Measurements from ENCODE around the gene ABI1. TPM values are rescaled to one million over a fixed set of nuclear protein-coding genes. Genes with fewer than 3 reads are reported as not detected.
A peak's percentile ranks its signal among the peaks of the same experiment; 100 is the strongest.

The ABI1 gene
- total and polyA plus RNA-seq, 9 of the 15 experiments (the other 6 are each of a cell fraction or from before 2014, with no cell fraction given), result 22.1 to 52.3 (median 39.0) TPM

DNA sequence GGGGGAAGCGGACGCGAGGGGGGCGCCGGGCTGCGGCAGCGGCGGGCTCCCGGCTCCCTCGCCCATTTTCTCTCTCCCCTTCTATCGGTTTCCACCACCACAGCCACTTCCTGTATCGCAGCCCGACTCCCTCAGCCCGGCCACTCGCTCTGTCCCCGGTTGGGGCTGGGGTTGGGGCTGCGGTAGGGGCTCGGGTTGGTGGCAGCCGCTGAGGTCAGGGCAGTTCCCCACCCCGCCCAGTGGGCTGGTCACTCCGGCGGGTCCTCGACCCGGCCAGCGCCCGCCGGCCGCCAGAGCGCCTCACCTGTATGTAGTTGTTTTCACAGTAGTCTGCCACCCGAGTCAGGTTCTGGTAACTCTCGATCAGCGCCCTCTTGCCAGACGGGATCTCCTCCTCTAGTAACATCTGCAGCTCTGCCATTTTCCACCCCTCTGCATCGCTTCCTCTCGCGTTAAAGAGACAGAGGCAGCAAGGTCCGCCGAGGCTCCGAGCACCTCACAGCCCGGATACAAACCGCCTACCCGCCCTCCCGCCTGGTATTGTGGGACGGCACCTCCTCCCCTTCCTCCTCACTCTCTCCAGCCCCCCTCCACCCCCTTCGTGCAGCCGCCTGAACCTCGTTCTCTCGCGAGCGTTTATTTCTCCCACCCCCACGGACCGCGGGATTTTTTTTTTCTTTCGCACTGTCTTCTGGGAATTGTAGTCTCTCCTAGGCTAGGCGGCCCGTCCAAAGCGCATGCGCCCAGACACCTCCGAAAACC is at the start of gene ABI1 (continued):
- TF ChIP-seq KAT8 (IDR thresholded peaks at IDR 0.05; ENCODE audit: low read depth) (no peak), ZNF707 (CRISPR knock-in tag; conservative IDR thresholded peaks at IDR 0.05) (no peak), BRD4 (IDR thresholded peaks at IDR 0.05) (no peak), TRIM24 (IDR thresholded peaks at IDR 0.05) (no peak), MBD2 (IDR thresholded peaks at IDR 0.05; ENCODE audit: borderline replicate concordance, low read depth) (peak; percentile 22), PRPF4 (IDR thresholded peaks at IDR 0.05; ENCODE audit: insufficient read depth, low read depth, low read length, poor library complexity, severe bottlenecking) (no peak), PHF21A (IDR thresholded peaks at IDR 0.05; ENCODE audit: borderline replicate concordance, low read depth) (no peak), ZBTB8A (IDR thresholded peaks at IDR 0.05; ENCODE audit: partially characterized antibody) (no peak), ZNF274 (IDR thresholded peaks at IDR 0.05; ENCODE audit: borderline replicate concordance, low read depth, low read length) (no peak), CSDE1 (IDR thresholded peaks at IDR 0.05) (no peak)
- TF ChIP-seq, protein P1, sequence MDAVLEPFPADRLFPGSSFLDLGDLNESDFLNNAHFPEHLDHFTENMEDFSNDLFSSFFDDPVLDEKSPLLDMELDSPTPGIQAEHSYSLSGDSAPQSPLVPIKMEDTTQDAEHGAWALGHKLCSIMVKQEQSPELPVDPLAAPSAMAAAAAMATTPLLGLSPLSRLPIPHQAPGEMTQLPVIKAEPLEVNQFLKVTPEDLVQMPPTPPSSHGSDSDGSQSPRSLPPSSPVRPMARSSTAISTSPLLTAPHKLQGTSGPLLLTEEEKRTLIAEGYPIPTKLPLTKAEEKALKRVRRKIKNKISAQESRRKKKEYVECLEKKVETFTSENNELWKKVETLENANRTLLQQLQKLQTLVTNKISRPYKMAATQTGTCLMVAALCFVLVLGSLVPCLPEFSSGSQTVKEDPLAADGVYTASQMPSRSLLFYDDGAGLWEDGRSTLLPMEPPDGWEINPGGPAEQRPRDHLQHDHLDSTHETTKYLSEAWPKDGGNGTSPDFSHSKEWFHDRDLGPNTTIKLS (IDR thresholded peaks at IDR 0.05; ENCODE audit: borderline replicate concordance, low read depth), result peak; percentile 73
- TF ChIP-seq, protein P2, sequence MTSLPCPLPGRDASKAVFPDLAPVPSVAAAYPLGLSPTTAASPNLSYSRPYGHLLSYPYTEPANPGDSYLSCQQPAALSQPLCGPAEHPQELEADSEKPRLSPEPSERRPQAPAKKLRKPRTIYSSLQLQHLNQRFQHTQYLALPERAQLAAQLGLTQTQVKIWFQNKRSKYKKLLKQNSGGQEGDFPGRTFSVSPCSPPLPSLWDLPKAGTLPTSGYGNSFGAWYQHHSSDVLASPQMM (CRISPR knock-in tag; IDR thresholded peaks at IDR 0.05), result no peak
- TF ChIP-seq, protein P3, sequence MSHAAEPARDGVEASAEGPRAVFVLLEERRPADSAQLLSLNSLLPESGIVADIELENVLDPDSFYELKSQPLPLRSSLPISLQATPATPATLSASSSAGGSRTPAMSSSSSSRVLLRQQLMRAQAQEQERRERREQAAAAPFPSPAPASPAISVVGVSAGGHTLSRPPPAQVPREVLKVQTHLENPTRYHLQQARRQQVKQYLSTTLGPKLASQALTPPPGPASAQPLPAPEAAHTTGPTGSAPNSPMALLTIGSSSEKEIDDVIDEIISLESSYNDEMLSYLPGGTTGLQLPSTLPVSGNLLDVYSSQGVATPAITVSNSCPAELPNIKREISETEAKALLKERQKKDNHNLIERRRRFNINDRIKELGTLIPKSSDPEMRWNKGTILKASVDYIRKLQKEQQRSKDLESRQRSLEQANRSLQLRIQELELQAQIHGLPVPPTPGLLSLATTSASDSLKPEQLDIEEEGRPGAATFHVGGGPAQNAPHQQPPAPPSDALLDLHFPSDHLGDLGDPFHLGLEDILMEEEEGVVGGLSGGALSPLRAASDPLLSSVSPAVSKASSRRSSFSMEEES (CRISPR knock-in tag; IDR thresholded peaks at IDR 0.05), result no peak
- TF ChIP-seq, protein P4, sequence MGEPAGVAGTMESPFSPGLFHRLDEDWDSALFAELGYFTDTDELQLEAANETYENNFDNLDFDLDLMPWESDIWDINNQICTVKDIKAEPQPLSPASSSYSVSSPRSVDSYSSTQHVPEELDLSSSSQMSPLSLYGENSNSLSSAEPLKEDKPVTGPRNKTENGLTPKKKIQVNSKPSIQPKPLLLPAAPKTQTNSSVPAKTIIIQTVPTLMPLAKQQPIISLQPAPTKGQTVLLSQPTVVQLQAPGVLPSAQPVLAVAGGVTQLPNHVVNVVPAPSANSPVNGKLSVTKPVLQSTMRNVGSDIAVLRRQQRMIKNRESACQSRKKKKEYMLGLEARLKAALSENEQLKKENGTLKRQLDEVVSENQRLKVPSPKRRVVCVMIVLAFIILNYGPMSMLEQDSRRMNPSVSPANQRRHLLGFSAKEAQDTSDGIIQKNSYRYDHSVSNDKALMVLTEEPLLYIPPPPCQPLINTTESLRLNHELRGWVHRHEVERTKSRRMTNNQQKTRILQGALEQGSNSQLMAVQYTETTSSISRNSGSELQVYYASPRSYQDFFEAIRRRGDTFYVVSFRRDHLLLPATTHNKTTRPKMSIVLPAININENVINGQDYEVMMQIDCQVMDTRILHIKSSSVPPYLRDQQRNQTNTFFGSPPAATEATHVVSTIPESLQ (CRISPR knock-in tag; IDR thresholded peaks at IDR 0.05), result no peak
- TF ChIP-seq, protein P5, sequence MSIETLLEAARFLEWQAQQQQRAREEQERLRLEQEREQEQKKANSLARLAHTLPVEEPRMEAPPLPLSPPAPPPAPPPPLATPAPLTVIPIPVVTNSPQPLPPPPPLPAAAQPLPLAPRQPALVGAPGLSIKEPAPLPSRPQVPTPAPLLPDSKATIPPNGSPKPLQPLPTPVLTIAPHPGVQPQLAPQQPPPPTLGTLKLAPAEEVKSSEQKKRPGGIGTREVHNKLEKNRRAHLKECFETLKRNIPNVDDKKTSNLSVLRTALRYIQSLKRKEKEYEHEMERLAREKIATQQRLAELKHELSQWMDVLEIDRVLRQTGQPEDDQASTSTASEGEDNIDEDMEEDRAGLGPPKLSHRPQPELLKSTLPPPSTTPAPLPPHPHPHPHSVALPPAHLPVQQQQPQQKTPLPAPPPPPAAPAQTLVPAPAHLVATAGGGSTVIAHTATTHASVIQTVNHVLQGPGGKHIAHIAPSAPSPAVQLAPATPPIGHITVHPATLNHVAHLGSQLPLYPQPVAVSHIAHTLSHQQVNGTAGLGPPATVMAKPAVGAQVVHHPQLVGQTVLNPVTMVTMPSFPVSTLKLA (conservative IDR thresholded peaks at IDR 0.05), result peak; percentile 32 to 46; a peak in 3 of 4 replicates
- TF ChIP-seq, protein P6, sequence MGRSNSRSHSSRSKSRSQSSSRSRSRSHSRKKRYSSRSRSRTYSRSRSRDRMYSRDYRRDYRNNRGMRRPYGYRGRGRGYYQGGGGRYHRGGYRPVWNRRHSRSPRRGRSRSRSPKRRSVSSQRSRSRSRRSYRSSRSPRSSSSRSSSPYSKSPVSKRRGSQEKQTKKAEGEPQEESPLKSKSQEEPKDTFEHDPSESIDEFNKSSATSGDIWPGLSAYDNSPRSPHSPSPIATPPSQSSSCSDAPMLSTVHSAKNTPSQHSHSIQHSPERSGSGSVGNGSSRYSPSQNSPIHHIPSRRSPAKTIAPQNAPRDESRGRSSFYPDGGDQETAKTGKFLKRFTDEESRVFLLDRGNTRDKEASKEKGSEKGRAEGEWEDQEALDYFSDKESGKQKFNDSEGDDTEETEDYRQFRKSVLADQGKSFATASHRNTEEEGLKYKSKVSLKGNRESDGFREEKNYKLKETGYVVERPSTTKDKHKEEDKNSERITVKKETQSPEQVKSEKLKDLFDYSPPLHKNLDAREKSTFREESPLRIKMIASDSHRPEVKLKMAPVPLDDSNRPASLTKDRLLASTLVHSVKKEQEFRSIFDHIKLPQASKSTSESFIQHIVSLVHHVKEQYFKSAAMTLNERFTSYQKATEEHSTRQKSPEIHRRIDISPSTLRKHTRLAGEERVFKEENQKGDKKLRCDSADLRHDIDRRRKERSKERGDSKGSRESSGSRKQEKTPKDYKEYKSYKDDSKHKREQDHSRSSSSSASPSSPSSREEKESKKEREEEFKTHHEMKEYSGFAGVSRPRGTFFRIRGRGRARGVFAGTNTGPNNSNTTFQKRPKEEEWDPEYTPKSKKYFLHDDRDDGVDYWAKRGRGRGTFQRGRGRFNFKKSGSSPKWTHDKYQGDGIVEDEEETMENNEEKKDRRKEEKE (IDR thresholded peaks at IDR 0.05; ENCODE audit: borderline replicate concordance in 1 of 2, control insufficient read depth in 1 of 2, low read depth in 2 of 2, low read length in 1 of 2), result no peak
